HL-60 (cell line): ENCODE measurements around the gene NMNAT3.

Experiments
- REST ChIP-seq: IDR thresholded peaks from 2 replicates; pipeline ENCODE4 v1.6.1; 2012; ENCODE audit warnings: low read depth; ENCODE audit not compliant: insufficient replicate concordance
- TF ChIP-seq, protein P1 (sequence below): IDR thresholded peaks from one replicate; pipeline ENCODE4 v1.5.1; 2011; ENCODE audit warnings: low read length, control low read depth, inconsistent platforms; ENCODE audit not compliant: insufficient read depth

GRCh38 chr3:139537795-139538621 is 139.8 kb downstream of the NMNAT3 start:
- TF ChIP-seq, protein P1, sequence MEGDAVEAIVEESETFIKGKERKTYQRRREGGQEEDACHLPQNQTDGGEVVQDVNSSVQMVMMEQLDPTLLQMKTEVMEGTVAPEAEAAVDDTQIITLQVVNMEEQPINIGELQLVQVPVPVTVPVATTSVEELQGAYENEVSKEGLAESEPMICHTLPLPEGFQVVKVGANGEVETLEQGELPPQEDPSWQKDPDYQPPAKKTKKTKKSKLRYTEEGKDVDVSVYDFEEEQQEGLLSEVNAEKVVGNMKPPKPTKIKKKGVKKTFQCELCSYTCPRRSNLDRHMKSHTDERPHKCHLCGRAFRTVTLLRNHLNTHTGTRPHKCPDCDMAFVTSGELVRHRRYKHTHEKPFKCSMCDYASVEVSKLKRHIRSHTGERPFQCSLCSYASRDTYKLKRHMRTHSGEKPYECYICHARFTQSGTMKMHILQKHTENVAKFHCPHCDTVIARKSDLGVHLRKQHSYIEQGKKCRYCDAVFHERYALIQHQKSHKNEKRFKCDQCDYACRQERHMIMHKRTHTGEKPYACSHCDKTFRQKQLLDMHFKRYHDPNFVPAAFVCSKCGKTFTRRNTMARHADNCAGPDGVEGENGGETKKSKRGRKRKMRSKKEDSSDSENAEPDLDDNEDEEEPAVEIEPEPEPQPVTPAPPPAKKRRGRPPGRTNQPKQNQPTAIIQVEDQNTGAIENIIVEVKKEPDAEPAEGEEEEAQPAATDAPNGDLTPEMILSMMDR, result no peak
- TF ChIP-seq REST, result no peak
